GM06990 (cell line): Measurements from ENCODE around the gene ZGPAT.
"Not testable (repeated sequence)": the region's sequence is repeated elsewhere in the genome, so short reads cannot be mapped to it uniquely, and the experiment has no call there.

Experiments
- DNase-seq: peaks from one replicate; pipeline ENCODE4 v3.0.0-alpha.2; 2011; ENCODE audit not compliant: insufficient read length; ENCODE audit errors: extremely low read depth
- H3K27me3 ChIP-seq: replicated peaks from 2 replicates; pipeline ENCODE4 v1.6.0; 2011; ENCODE audit warnings: low read length; ENCODE audit not compliant: control insufficient read depth, insufficient read depth
- H3K36me3 ChIP-seq: 2 replicates; pipeline ENCODE4 v1.5.1; 2011; ENCODE audit warnings: low read length; ENCODE audit not compliant: control insufficient read depth, insufficient read depth
- H3K4me3 ChIP-seq: replicated peaks from 2 replicates; pipeline ENCODE4 v1.5.1; 2011; ENCODE audit warnings: low read depth, mild to moderate bottlenecking, control low read depth, low read length
- CTCF ChIP-seq: IDR thresholded peaks from 2 replicates; pipeline ENCODE4 v1.5.1; 2011; ENCODE audit warnings: low read length, control low read depth, mild to moderate bottlenecking, inconsistent platforms; ENCODE audit not compliant: insufficient read depth, poor library complexity, severe bottlenecking

Gene ZGPAT

GRCh38 chr20:63714858-63715257, 7.0 kb downstream of the ZGPAT start:
- no peak for TF ChIP-seq CTCF
- no peak for DNase-seq
- no peak overlapping the region for H3K4me3 ChIP-seq
- H3K36me3 ChIP-seq, result peaks cover 2% of the 10 kb centered on the region
- no peaks in the 10 kb centered on the region for H3K27me3 ChIP-seq

GRCh38 chr20:63718996-63719395, 11.2 kb downstream of the ZGPAT start:
- TF ChIP-seq CTCF, result no peak
- H3K27me3 ChIP-seq, result no peaks in the 10 kb centered on the region
- H3K4me3 ChIP-seq, result no peak overlapping the region
- H3K36me3 ChIP-seq, result peaks cover 6% of the 10 kb centered on the region
- DNase-seq, result no peak

- H3K36me3 ChIP-seq, H3K27me3 ChIP-seq, DNase-seq, H3K4me3 ChIP-seq: not testable (repeated sequence)
Observed at GRCh38 chr20:63722967-63723622, 15.3 kb downstream of the ZGPAT start.

- H3K36me3 ChIP-seq, result peaks cover 20% of the 10 kb centered on the region
Observed at GRCh38 chr20:63730189-63730733, 22.4 kb downstream of the ZGPAT start.

GRCh38 chr20:63731410-63731809, 23.6 kb downstream of the ZGPAT start:
- H3K4me3 ChIP-seq, result peak overlapping the region; percentile 33
- no peak for TF ChIP-seq CTCF
- H3K27me3 ChIP-seq, result no peaks in the 10 kb centered on the region
- no peak for DNase-seq
- H3K36me3 ChIP-seq, result peaks cover 26% of the 10 kb centered on the region

More at GRCh38 chr20:63730189-63730733, 22.4 kb downstream of the ZGPAT start:
- not testable (repeated sequence) for DNase-seq, H3K4me3 ChIP-seq, H3K27me3 ChIP-seq

- Histone ChIP-seq H3K4me3 (no peak overlapping the region), H3K36me3 (peaks cover 26% of the 10 kb centered on the region), H3K27me3 (no peaks in the 10 kb centered on the region)
- no peak for TF ChIP-seq CTCF
- DNase-seq, result no peak
Observed at GRCh38 chr20:63732118-63733095, 24.6 kb downstream of the ZGPAT start.
